Eye (tissue), 1 donor: Measurements from ENCODE around the gene IPMK.
"Not testable (repeated sequence)": the region's sequence is repeated elsewhere in the genome, so short reads cannot be mapped to it uniquely, and the experiment has no call there.

ENCODE experiments used
- DNase-seq: peaks from one replicate; pipeline ENCODE4 v3.0.0-alpha.2; 2015

IPMK gene

DNA sequence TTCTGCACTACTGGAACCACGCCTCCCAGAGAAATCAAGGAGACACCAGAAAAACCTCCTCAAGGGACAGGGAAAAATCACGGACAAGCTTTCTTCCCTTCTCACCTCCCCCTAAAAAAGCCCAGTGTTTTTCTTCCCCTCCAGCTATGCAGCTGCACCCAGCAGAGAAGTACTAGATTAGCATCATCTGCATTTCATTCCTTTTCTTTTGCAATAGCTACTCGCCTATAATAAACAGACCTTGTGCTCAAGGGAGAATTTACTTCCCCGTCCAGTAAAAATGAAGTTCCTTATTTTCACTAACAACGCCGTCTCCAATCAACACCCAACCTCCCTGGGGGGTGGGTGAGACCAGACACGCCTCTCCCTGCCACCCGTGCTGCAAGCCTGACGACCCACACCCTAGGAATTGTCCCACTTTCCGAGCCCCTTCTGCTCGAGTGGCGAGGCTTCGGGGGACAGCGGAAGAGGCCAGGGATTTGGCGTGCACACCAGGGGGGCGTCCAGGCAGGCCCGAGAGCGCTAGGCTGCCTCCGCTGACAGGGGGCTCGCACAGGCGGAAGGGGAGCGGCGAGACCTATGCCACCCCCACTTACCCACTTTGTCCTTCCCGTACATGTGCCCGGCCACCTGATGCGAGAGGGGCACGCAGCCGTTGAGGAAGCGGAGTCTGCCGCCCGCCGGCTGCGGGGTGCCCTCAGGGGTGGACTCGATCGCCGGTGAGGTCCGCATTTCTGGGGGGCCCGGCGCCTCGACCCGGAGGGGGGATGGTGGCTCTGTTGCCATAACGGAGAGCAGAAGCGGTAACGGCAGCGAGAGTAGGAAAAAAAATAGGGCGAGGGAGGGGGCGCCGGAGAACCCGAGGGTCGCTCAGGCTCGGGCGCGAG lies 625 bp downstream of the IPMK start:
- peak; percentile 81 for DNase-seq

GRCh38 chr10:58266003-58266825 lies 1.5 kb downstream of the IPMK start:
- peak; percentile 68 for DNase-seq

DNA sequence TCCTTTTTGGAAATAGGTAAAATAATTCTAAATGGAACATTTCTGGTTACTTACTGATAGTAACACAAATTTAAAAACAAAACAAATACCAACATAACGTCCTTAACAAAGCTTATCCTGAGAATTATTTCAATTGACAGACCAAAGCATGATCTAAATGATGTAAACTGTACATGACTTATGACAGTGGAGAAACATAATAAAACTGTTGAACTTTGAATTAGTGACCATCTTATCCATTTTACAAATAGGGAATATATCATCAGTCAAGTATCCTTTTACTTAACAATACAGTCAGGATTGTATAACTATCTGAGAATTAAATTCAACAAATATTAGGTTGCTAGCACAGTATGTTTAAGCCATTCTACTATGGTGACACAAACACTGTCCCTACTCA lies 2.4 kb downstream of the IPMK start:
- peak; percentile 37 for DNase-seq

DNA sequence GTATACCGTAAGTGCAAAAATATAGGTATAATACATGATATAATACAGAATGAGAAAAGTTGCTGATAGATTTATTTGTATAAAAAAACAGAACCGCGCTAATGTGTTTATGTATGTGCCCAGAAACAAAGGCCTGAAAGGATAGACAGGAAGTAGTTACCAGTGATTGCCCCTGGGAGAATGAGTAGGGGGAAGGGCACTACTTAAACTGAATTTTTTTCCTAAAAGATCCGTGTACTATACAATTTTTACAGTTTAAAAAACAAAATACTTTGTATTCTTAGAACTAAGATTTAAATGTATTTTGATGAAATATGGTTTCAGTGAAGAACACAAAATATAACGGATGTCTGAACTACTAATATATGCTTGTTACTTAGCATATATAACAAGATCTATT lies 2.9 kb downstream of the IPMK start:
- peak; percentile 54 for DNase-seq

DNA sequence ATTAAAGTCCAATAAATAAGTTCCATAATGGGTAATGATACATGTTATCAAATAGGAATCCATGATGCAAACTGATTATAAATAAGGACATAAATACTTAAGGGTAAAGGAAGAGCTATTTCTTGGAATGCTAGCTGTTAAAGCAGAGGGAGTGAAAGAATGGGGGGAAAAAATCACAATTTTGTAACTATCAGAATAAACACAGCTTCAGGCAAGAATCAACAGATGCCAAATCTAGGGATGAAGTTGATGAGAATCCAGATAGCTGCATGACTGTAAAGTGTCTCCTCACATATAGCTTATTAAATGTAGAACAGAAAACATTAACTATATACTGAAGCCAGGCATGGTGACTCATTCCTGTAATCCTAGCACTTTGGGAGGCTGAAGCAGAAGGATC lies 4.9 kb downstream of the IPMK start:
- DNase-seq: no peak

- no peak for DNase-seq
Observed at GRCh38 chr10:58260334-58260733, 7.4 kb downstream of the IPMK start.

- no peak for DNase-seq
Observed at GRCh38 chr10:58258977-58259692, 8.6 kb downstream of the IPMK start.

GRCh38 chr10:58256013-58256780 lies 11.5 kb downstream of the IPMK start:
- DNase-seq: not testable (repeated sequence)

GRCh38 chr10:58254644-58255043 lies 13.1 kb downstream of the IPMK start:
- DNase-seq: no peak

GRCh38 chr10:58253184-58253583 lies 14.5 kb downstream of the IPMK start:
- DNase-seq: no peak

- DNase-seq: not testable (repeated sequence)
Observed at GRCh38 chr10:58244666-58245065, 23.0 kb downstream of the IPMK start.

GRCh38 chr10:58244242-58244641 lies 23.5 kb downstream of the IPMK start:
- not testable (repeated sequence) for DNase-seq

DNA sequence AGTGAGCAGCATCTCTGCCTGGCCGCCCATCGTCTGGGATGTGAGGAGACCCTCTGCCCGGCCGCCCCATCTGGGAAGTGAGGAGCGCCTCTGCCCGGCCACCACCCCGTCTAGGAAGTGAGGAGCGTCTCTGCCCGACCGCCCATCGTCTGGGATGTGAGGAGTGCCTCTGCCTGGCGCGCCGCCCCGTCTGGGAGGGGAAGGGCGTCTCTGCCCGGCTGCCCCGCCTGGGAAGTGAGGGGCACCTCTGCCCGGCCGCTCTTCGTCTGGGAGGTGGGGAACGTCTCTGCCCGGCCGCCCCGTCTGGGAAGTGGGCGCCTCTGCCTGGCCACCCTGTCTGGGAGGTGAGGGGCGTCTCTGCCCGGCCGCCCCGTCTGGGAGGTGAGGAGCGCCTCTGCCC lies 23.9 kb downstream of the IPMK start:
- not testable (repeated sequence) for DNase-seq

GRCh38 chr10:58243269-58243668 lies 24.4 kb downstream of the IPMK start:
- no peak for DNase-seq

DNA sequence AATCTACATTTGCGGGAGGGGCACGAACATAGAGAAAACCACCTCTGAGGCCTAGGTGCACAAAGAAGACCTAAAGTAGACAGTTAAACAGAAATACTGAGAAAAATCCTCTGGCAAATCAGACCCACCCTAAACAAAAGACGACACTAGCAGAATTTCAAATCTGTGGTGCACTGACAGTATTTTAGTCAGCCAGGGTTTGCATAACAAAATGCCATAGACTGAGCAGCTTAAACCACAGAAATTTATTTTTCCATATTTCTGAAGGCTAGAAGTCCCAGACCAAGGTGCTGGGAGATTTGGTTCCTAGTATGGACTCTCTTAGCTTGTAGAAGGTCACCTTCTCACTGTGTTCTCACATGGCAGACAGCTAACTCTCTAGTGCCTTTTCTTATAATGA lies 26.3 kb downstream of the IPMK start:
- DNase-seq: no peak

DNA sequence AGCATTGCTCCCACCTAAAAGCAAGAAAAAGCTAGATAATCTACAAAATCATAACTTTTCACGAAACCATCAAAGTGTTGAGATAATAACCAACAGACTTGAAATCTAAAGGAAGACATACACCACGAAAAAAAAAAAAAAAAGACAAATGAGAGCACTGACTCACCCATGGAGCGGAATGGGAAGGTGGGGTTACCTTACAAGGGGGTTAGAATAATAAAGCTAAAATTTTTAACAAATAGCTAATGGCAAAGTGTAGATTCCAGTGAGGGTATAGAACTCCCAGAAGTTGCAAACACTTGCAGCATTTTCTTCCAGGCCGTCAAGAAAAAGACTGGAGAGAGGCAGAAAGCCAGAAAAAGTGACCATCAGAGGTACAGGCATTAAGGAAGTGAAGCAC lies 27.2 kb downstream of the IPMK start:
- no peak for DNase-seq

- no peak for DNase-seq
Observed at GRCh38 chr10:58239561-58240169, 28.0 kb downstream of the IPMK start.

DNA sequence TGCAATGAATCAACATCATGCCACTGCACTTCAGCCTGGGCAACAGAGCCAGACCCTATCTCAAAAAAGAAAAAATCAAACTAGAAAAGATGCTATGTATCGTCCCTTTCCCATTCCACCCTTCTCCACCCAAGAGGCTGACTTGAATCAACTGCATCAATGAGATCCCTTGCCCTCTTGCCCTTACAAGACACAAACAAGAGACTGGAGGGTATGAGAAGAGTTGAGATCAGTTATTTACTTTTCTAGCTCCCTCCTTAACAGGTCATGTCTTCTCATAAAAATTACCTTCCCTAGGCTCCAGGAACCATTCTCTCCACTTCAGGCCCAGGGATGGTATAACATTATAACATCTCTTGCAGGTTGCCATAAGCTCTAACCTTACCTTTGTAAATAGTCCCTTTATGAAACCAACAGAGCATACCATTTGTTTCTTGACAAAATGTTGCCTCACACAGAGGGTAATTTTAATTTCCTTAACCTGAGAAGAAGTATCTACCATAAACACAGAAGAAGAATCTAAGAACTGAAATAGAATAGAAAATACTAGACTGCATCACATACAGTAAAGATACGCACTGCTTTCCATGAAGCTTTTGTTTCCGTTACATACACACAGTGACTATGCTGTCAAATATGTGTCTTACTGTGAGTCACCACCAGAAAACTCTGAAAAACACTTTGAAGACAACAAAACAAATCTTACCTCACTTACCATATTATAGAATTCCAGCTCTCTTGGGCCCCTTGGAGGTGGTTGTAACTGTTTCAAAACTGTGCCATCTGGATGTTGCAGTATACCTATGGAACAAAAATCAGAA lies 30.5 kb downstream of the IPMK start:
- no peak for DNase-seq

DNA sequence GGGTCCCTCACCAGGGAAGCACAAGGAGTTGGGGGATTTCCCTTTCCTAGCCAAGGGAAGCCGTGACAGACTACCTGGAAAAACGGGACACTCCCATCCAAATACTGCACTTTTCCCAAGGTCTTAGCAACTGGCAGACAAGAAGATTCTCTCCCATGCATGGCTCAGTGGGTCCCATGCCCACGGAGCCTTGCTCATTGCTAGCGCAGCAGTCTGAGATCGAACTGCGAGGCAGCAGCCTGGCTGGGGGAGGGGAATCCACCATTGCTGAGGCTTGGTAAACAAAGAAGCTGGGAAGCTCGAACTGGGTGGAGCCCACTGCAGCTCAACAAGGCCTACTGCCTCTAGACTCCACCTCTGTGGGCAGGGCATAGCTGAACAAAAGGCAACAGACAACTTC lies 37.8 kb downstream of the IPMK start:
- not testable (repeated sequence) for DNase-seq

GRCh38 chr10:58225654-58226053 lies 42.0 kb downstream of the IPMK start:
- no peak for DNase-seq
